Type B pancreatic cell (in vitro differentiated cells): Measurements from ENCODE around the gene SPINT2. TPM values are rescaled to one million over a fixed set of nuclear protein-coding genes. Genes with fewer than 3 reads are reported as not detected.

Experiments used
- DNase-seq: peaks from one replicate; pipeline ENCODE4 v3.0.0; 2021; ENCODE audit warnings: mixed read lengths; ENCODE audit not compliant: unreplicated experiment; ENCODE audit errors: extremely low spot score
- H3K27ac Mint-ChIP-seq: 2 replicates; pipeline ENCODE4 v1.8.0; 2021; ENCODE audit warnings: mild to moderate bottlenecking, mixed read lengths
- H3K27me3 Mint-ChIP-seq: 2 replicates; pipeline ENCODE4 v1.8.0; 2021; ENCODE audit warnings: mixed read lengths
- H3K36me3 Mint-ChIP-seq: 2 replicates; pipeline ENCODE4 v1.8.0; 2021; ENCODE audit warnings: mixed read lengths
- H3K4me1 Mint-ChIP-seq: one replicate; pipeline ENCODE4 v1.8.0; 2021; ENCODE audit warnings: mixed read lengths; ENCODE audit not compliant: unreplicated experiment
- H3K4me3 Mint-ChIP-seq: 2 replicates; pipeline ENCODE4 v1.8.0; 2021; ENCODE audit warnings: mild to moderate bottlenecking, mixed read lengths
- H3K9me3 Mint-ChIP-seq: 2 replicates; pipeline ENCODE4 v1.8.0; 2021; ENCODE audit warnings: mixed read lengths
- total RNA-seq: library from RNA; stranded (reverse); gene quantifications from 2 replicates; pipeline ENCODE4 v1.2.1, GENCODE V29; 2021; ENCODE audit warnings: low replicate concordance
- TF ChIP-seq, protein P1 (sequence below): fragments of 200-600 bp; sonication (generic); conservative IDR thresholded peaks from 2 replicates; pipeline ENCODE4 v1.5.0; 2021; ENCODE audit warnings: antibody characterized with exemption, mild to moderate bottlenecking

Gene SPINT2
- total RNA-seq, 1 donor from 2014 or later, result 243 TPM

DNA sequence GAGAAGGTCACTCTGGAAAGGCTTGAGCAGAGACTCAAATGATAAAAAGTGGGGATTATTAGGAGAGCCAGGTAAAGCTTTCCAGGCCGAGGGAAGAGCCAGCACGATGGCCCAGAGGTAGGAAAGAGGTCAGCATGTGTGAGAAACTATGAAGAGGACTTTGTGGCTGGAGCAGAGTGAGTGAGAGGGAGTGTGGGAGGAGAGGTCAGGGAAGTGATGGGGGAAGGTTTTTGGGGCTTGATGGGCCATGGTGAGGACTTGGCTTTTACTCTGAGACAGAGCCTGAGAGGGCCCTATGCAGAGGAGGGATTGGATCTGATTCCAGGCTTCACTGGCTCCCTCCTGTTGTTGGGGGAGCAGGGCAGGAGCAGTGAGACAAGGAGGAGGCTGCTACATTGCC lies 76.6 kb downstream of the SPINT2 start:
- Mint-ChIP-seq H3K9me3 (no peaks in the 10 kb centered on the region), H3K4me1 (peaks cover 11% of the 10 kb centered on the region), H3K36me3 (peaks cover 3% of the 10 kb centered on the region), H3K27ac (no peak overlapping the region), H3K27me3 (no peaks in the 10 kb centered on the region), H3K4me3 (no peak overlapping the region)
- no peak for DNase-seq
- TF ChIP-seq, protein P1, sequence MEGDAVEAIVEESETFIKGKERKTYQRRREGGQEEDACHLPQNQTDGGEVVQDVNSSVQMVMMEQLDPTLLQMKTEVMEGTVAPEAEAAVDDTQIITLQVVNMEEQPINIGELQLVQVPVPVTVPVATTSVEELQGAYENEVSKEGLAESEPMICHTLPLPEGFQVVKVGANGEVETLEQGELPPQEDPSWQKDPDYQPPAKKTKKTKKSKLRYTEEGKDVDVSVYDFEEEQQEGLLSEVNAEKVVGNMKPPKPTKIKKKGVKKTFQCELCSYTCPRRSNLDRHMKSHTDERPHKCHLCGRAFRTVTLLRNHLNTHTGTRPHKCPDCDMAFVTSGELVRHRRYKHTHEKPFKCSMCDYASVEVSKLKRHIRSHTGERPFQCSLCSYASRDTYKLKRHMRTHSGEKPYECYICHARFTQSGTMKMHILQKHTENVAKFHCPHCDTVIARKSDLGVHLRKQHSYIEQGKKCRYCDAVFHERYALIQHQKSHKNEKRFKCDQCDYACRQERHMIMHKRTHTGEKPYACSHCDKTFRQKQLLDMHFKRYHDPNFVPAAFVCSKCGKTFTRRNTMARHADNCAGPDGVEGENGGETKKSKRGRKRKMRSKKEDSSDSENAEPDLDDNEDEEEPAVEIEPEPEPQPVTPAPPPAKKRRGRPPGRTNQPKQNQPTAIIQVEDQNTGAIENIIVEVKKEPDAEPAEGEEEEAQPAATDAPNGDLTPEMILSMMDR, result no peak

Other genes starting within 250 kb of the SPINT2 start
- gene DPF1, start 40.4 kb upstream of the SPINT2 start, total RNA-seq, result 0.93 and 12.6 TPM in 2 replicates
- gene PPP1R14A, start 8.2 kb upstream of the SPINT2 start, total RNA-seq, result 14.9 and 20.7 TPM in 2 replicates
- 46.8 and 270 TPM in 2 replicates for gene C19orf33, start 39.7 kb downstream of the SPINT2 start, total RNA-seq
- gene YIF1B, start 51.4 kb downstream of the SPINT2 start, total RNA-seq, result 41.0 and 42.9 TPM in 2 replicates
- 5.2 and 14.4 TPM in 2 replicates for gene KCNK6, start 55.3 kb downstream of the SPINT2 start, total RNA-seq
- gene CATSPERG, start 71.3 kb downstream of the SPINT2 start, total RNA-seq, result 5.2 and 11.9 TPM in 2 replicates
- gene PSMD8, start 110.0 kb downstream of the SPINT2 start, total RNA-seq, result 159 and 176 TPM in 2 replicates
- 1.1 and 1.5 TPM in 2 replicates for gene GGN, start 123.5 kb downstream of the SPINT2 start, total RNA-seq
- gene SPRED3, start 124.1 kb downstream of the SPINT2 start, total RNA-seq, result 4.2 and 5.5 TPM in 2 replicates
- gene FAM98C, start 138.5 kb downstream of the SPINT2 start, total RNA-seq, result 25.2 and 27.3 TPM in 2 replicates
- gene RASGRP4, start 161.6 kb downstream of the SPINT2 start, total RNA-seq, result not detected in 2 replicates
- gene RYR1, start 169.1 kb downstream of the SPINT2 start, total RNA-seq, result 3.3 and 9.3 TPM in 2 replicates